Endometrial microvascular endothelial cells (primary cell): Measurements from ENCODE around the gene CALN1. TPM values are rescaled to one million over a fixed set of nuclear protein-coding genes. Genes with fewer than 3 reads are reported as not detected.
"Not testable (repeated sequence)": the region's sequence is repeated elsewhere in the genome, so short reads cannot be mapped to it uniquely, and the experiment has no call there.

ENCODE experiments used
- in situ Hi-C: cut with HindIII; loops from 2 replicates; pipeline ENCODE4 v1.10.0; 2017; ENCODE audit warnings: low sequenced_read_pairs, low pct_unique_long_range_greater_than_20kb; ENCODE audit errors: inconsistent ontology term
- total RNA-seq: library from RNA; depleted of rRNA; stranded (reverse); fragments of >200 nt; gene quantifications from one replicate; pipeline ENCODE4 v1.2.3, GENCODE V29; 2015; ENCODE audit errors: inconsistent ontology term

CALN1 gene
- total RNA-seq, 1 donor from 2014 or later = not detected

- in situ Hi-C loops = no loop called here
Measured at GRCh38 chr7:71982851-71983250, 429.3 kb downstream of the CALN1 start.

GRCh38 chr7:71976645-71977044 is 435.5 kb downstream of the CALN1 start:
- in situ Hi-C loops = no loop called here

- in situ Hi-C loops = no loop called here
Measured at GRCh38 chr7:71974611-71975010, 437.5 kb downstream of the CALN1 start.

GRCh38 chr7:71972534-71972933 is 439.6 kb downstream of the CALN1 start:
- in situ Hi-C loops = no loop called here

- in situ Hi-C loops = no loop called here
Measured at GRCh38 chr7:71970725-71971124, 441.4 kb downstream of the CALN1 start.

- in situ Hi-C loops = no loop called here
Measured at GRCh38 chr7:71962636-71963035, 449.5 kb downstream of the CALN1 start.

- in situ Hi-C loops = no loop called here
Measured at GRCh38 chr7:71961283-71961682, 450.9 kb downstream of the CALN1 start.

GRCh38 chr7:71942115-71942514 is 470.0 kb downstream of the CALN1 start:
- in situ Hi-C loops = no loop called here

GRCh38 chr7:71937840-71938371 is 474.2 kb downstream of the CALN1 start:
- in situ Hi-C loops = no loop called here

GRCh38 chr7:71935674-71936073 is 476.5 kb downstream of the CALN1 start:
- in situ Hi-C loops = no loop called here

GRCh38 chr7:71933426-71933825 is 478.7 kb downstream of the CALN1 start:
- in situ Hi-C loops = no loop called here

- in situ Hi-C loops = no loop called here
Measured at GRCh38 chr7:71925663-71926062, 486.5 kb downstream of the CALN1 start.

GRCh38 chr7:71914204-71914603 is 497.9 kb downstream of the CALN1 start:
- in situ Hi-C loops = not testable (repeated sequence)

GRCh38 chr7:71912476-71912875 is 499.7 kb downstream of the CALN1 start:
- in situ Hi-C loops = no loop called here

GRCh38 chr7:71911051-71911450 is 501.1 kb downstream of the CALN1 start:
- in situ Hi-C loops = no loop called here

- in situ Hi-C loops = no loop called here
Measured at GRCh38 chr7:71905821-71906220, 506.3 kb downstream of the CALN1 start.

- in situ Hi-C loops = no loop called here
Measured at GRCh38 chr7:71904484-71904883, 507.7 kb downstream of the CALN1 start.

- in situ Hi-C loops = no loop called here
Measured at GRCh38 chr7:71900556-71900955, 511.6 kb downstream of the CALN1 start.

GRCh38 chr7:71896535-71896934 is 515.6 kb downstream of the CALN1 start:
- in situ Hi-C loops = no loop called here

- in situ Hi-C loops = no loop called here
Measured at GRCh38 chr7:71886046-71886445, 526.1 kb downstream of the CALN1 start.

- in situ Hi-C loops = no loop called here
Measured at GRCh38 chr7:71885487-71885886, 526.7 kb downstream of the CALN1 start.
